Stimulated activated CD4-positive, alpha-beta T cell treated with anti-CD3 and anti-CD28 coated beads, Interleukin-1b, Interleukin-23, amount 100 ng/mL, for 4 hours (primary cell): ENCODE measurements around the gene ARL6IP4.

ENCODE experiments used
- DNase-seq, 2 donors: peaks; one replicate each; pipeline ENCODE4 v3.0.0-alpha.2; 2020; ENCODE audit warnings: low read depth in 2 of 2

ARL6IP4 gene

GRCh38 chr12:122990961-122991622, 10.6 kb downstream of the ARL6IP4 start:
- no peak for DNase-seq

- DNase-seq = no peak
Measured at GRCh38 chr12:122991623-122992275, 11.3 kb downstream of the ARL6IP4 start.

GRCh38 chr12:122992386-122992785, 11.9 kb downstream of the ARL6IP4 start:
- DNase-seq = no peak

- DNase-seq = no peak
Measured at GRCh38 chr12:122994140-122994675, 13.7 kb downstream of the ARL6IP4 start.

GRCh38 chr12:122994781-122995502, 14.5 kb downstream of the ARL6IP4 start:
- no peak for DNase-seq

GRCh38 chr12:122995503-122996187, 15.2 kb downstream of the ARL6IP4 start:
- DNase-seq = no peak

- DNase-seq = no peak
Measured at GRCh38 chr12:122996188-122996601, 15.7 kb downstream of the ARL6IP4 start.

GRCh38 chr12:122996621-122997342, 16.3 kb downstream of the ARL6IP4 start:
- DNase-seq = no peak

GRCh38 chr12:122997343-122998250, 17.1 kb downstream of the ARL6IP4 start:
- DNase-seq = no peak

- no peak for DNase-seq
Measured at GRCh38 chr12:122998316-122998715, 17.8 kb downstream of the ARL6IP4 start.

- DNase-seq = no peak
Measured at GRCh38 chr12:122999196-122999946, 18.9 kb downstream of the ARL6IP4 start.

GRCh38 chr12:122999986-123000420, 19.5 kb downstream of the ARL6IP4 start:
- no peak for DNase-seq

- DNase-seq = no peak
Measured at GRCh38 chr12:123000578-123000977, 20.1 kb downstream of the ARL6IP4 start.

- DNase-seq = no peak
Measured at GRCh38 chr12:123001464-123001863, 21.0 kb downstream of the ARL6IP4 start.

GRCh38 chr12:123003257-123003656, 22.8 kb downstream of the ARL6IP4 start:
- DNase-seq = no peak

- DNase-seq = no peak
Measured at GRCh38 chr12:123004287-123004686, 23.8 kb downstream of the ARL6IP4 start.

- DNase-seq = no peak
Measured at GRCh38 chr12:123005081-123005626, 24.7 kb downstream of the ARL6IP4 start.

GRCh38 chr12:123006977-123007376, 26.5 kb downstream of the ARL6IP4 start:
- DNase-seq = no peak

- DNase-seq = no peak
Measured at GRCh38 chr12:123010110-123010509, 29.6 kb downstream of the ARL6IP4 start.
